ENCODE results near the gene CLCN3.
A peak's percentile ranks its signal among the peaks of the same experiment; 100 is the strongest.
"Not testable (repeated sequence)": the region's sequence is repeated elsewhere in the genome, so short reads cannot be mapped to it uniquely, and the experiment has no call there.

CLCN3 gene

DNA sequence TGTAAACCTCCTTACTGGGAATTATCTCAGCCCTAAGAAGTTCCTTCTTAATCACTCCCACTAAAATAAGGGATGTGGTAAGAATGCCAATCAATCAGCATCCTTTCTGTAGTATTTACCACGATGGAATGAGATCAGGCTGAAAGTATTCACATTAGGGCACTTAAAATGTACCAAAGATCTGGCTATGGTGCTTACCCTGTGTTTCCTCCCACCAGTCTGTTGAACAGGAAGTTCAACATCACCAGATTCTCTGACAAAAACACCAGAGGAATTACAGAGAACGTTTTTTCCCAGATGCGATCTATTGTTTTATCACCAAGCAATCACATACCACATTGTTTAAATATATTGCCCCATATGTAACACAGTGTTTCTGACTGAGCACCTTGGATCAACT lies 2.1 kb upstream of the CLCN3 start:
- no peak for DNase-seq

GRCh38 chr4:169618986-169619385 lies 1.4 kb upstream of the CLCN3 start:
- DNase-seq: no peak

- peak; percentile 18 for DNase-seq
Observed at GRCh38 chr4:169619518-169619957, 840 bp upstream of the CLCN3 start.

DNA sequence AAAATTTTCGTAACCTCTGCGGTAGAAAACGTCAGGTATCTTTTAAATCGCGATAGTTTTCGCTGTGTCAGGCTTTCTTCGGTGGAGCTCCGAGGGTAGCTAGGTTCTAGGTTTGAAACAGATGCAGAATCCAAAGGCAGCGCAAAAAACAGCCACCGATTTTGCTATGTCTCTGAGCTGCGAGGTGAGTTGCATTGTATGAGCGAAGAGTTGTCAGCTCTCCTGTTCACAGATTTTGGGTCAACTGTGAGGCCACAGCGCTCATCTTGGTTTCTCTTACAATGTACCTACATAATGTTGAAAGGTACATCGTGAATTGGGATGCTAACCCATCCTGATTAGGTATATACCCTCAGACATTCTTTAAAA lies 486 bp downstream of the CLCN3 start:
- no peak for DNase-seq

DNA sequence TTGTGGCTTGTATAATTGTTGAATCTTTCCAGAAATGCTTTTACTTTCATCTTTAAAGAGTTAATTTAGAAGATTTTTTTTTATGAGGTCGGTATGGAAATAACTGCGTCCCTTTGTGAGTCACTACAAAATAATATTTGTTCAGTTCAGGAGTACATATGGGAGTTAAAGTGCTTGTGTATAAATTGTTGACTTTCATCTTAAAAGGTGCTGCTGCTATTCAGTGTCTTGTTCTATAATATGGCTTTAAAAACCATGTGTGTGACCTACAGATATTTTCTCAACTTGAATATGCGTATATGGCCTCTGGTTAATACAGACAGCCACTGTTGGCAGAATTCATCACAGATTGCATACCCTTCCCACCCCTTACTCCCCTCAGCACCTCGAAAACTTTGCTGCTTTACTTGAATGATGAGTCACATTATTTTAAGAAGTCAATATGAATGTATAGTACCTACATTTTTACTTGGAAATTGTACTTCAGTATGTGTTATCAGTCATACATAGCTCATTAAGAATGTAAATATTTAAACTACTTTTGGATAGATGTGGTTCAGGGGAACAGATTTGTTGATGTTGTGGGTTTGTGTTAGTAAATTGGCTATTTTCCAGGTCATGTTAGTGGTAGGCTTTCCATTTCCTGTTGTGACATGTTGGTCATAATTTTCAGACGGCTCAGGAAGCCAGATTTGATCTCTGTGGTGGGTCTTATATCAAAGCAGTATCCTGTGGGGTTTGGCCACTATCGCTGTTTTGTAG lies 1.5 kb downstream of the CLCN3 start:
- no peak for DNase-seq

- DNase-seq: no peak
Observed at GRCh38 chr4:169622566-169622965, 2.2 kb downstream of the CLCN3 start.

- DNase-seq: not testable (repeated sequence)
Observed at GRCh38 chr4:169624012-169624411, 3.6 kb downstream of the CLCN3 start.

GRCh38 chr4:169625886-169626285 lies 5.5 kb downstream of the CLCN3 start:
- DNase-seq: no peak

- no peak for DNase-seq
Observed at GRCh38 chr4:169626331-169627282, 6.2 kb downstream of the CLCN3 start.

GRCh38 chr4:169627307-169627706 lies 6.9 kb downstream of the CLCN3 start:
- DNase-seq: no peak

GRCh38 chr4:169628579-169628978 lies 8.2 kb downstream of the CLCN3 start:
- DNase-seq: no peak

GRCh38 chr4:169630069-169630468 lies 9.7 kb downstream of the CLCN3 start:
- no peak for DNase-seq

DNA sequence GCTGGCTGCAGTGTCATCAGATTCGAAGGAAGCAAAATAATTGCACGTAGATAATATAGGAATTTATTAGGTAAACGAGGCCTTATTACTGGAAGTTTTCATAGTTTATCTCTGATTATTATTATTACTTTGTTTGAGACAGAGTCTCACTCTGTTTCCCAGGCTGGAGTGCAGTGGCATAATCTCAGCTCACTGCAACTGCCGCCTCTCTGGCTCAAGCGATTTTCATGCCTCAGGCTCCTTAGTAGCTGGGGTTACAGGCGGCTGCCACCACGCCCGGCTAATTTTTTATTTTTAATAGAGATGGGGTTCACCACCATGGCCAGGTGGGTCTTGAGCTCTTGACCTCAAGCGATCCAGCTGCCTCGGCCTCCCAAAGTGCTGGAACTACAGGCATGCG lies 12.5 kb downstream of the CLCN3 start:
- no peak for DNase-seq

DNA sequence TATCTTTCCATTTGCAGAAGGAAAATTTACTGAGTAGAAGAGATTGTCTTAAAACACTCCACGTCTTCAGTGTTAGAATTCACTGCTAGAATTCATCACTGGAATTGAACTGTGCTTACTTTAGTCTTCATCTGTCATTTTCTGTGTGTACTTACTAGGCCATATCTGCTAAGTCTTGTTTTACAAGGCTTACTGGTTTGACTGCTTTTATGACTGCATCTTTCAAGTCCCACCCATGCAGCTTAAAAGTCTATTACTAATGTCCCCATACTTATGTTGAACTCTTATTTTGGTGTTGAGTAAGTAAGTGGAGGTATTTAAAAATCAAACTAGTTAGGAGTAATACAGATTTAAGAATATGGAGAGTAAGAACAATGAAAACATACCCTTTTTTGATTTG lies 14.6 kb downstream of the CLCN3 start:
- DNase-seq: no peak

GRCh38 chr4:169640261-169640870 lies 20.0 kb downstream of the CLCN3 start:
- DNase-seq: no peak

GRCh38 chr4:169644802-169645201 lies 24.4 kb downstream of the CLCN3 start:
- no peak for DNase-seq

- no peak for DNase-seq
Observed at GRCh38 chr4:169645627-169646026, 25.2 kb downstream of the CLCN3 start.

DNA sequence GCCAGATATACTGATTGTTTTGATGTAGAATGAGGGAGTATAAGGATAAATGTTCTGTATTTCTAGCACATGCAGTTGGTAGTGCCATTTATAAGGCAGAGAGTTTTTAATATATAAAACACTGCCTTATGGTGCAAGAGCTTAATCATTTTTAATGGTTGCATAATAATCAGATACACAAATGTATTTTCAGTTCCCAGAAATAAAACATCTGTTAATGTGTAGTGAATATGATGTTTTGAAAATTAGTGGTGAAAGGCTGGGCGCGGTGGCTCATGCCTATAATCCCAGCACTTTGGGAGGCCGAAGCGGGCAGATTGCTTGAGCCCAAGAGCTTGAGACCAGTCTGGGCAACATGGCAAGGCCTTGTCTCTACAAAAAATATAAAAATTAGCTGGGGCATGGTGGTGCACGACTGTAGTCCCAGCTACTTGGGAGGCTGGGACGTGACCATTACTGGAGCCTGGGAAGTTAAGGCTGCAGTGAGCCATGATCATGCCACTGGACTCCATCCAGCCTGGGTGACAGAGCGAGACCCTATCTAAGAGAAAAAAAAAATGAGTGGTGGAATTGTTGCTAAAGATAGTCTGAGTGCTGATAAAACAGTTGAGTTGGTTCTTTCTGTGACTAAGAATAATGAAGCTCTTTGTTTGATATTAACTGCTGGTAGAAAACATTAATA lies 29.3 kb downstream of the CLCN3 start:
- no peak for DNase-seq

- DNase-seq: no peak
Observed at GRCh38 chr4:169650227-169650936, 30.0 kb downstream of the CLCN3 start.

GRCh38 chr4:169652535-169652934 lies 32.2 kb downstream of the CLCN3 start:
- no peak for DNase-seq

GRCh38 chr4:169655401-169655800 lies 35.0 kb downstream of the CLCN3 start:
- DNase-seq: no peak

- no peak for DNase-seq
Observed at GRCh38 chr4:169657470-169658107, 37.2 kb downstream of the CLCN3 start.
